ENCODE measurements around the gene LRRC59. TPM values are rescaled to one million over a fixed set of nuclear protein-coding genes. Genes with fewer than 3 reads are reported as not detected.

The LRRC59 gene
- total and polyA plus RNA-seq, 2 of the 13 experiments (the other 11 are each of a cell fraction or from before 2014, with no cell fraction given), result 87.3 to 222 TPM

DNA sequence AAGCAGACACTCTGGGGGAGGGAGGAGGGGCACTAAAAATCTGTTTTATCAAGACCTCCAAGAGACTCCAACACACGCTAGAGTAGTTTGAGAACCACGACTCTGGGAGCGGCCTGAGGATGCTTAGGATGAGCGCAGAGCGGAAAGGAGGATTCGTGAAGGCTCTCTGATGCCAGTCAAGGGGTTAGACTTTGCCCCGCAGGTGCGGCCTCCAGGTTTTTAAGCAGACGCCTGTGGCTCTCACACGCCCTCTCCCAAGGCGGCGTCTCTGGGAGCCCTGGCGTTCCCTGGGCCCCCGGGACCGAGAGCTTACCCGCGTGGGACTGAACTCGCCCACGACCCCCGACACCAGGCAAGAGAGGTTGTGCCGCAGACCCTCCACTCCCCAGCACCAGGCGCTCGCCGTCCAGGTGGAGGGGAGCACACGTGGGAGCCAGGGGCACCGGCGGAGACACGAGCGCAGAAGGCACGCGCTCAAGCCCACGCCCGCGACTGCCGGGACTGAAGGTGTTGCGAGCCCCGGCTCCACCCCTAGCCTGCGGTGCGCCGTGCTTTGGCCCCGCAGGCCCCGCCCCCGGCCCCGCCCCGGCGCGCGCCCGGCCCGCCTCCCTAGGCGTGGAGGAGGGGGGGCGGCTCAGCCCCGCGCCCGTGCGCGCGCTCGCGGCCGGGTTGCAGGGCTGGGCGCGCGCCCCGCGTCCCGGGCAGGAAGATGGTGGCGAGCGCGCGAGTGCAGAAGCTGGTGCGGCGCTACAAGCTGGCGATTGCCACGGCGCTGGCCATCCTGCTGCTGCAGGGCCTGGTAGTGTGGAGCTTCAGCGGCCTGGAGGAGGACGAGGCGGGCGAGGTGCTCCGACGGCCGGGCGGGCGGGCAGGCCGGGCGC, 51.7 kb downstream of the LRRC59 start, which contains the start of gene XYLT2 (continued):
- no peak for TF ChIP-seq STAG1 (CRISPR knock-in tag; IDR thresholded peaks at IDR 0.05)
- TF ChIP-seq ZNF569 (CRISPR knock-in tag; IDR thresholded peaks at IDR 0.05; ENCODE audit: borderline replicate concordance), result no peak
- peak; percentile 91; the same call in 1 of the 2 replicates for TF ChIP-seq ZNF446 (CRISPR knock-in tag; IDR thresholded peaks at IDR 0.05)
- TF ChIP-seq, protein P1, sequence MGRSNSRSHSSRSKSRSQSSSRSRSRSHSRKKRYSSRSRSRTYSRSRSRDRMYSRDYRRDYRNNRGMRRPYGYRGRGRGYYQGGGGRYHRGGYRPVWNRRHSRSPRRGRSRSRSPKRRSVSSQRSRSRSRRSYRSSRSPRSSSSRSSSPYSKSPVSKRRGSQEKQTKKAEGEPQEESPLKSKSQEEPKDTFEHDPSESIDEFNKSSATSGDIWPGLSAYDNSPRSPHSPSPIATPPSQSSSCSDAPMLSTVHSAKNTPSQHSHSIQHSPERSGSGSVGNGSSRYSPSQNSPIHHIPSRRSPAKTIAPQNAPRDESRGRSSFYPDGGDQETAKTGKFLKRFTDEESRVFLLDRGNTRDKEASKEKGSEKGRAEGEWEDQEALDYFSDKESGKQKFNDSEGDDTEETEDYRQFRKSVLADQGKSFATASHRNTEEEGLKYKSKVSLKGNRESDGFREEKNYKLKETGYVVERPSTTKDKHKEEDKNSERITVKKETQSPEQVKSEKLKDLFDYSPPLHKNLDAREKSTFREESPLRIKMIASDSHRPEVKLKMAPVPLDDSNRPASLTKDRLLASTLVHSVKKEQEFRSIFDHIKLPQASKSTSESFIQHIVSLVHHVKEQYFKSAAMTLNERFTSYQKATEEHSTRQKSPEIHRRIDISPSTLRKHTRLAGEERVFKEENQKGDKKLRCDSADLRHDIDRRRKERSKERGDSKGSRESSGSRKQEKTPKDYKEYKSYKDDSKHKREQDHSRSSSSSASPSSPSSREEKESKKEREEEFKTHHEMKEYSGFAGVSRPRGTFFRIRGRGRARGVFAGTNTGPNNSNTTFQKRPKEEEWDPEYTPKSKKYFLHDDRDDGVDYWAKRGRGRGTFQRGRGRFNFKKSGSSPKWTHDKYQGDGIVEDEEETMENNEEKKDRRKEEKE (IDR thresholded peaks at IDR 0.05), result no peak
- peak; percentile 71 for TF ChIP-seq SAP130 (CRISPR knock-in tag; IDR thresholded peaks at IDR 0.05; ENCODE audit: low read depth)
- no peak for TF ChIP-seq ZFYVE20 (CRISPR knock-in tag; IDR thresholded peaks at IDR 0.05; ENCODE audit: borderline replicate concordance, low read depth)
- TF ChIP-seq, protein P2, sequence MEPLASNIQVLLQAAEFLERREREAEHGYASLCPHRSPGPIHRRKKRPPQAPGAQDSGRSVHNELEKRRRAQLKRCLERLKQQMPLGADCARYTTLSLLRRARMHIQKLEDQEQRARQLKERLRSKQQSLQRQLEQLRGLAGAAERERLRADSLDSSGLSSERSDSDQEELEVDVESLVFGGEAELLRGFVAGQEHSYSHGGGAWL (CRISPR knock-in tag; IDR thresholded peaks at IDR 0.05), result peak; percentile 74; the same call in 1 of the 2 replicates
- TF ChIP-seq, protein P3, sequence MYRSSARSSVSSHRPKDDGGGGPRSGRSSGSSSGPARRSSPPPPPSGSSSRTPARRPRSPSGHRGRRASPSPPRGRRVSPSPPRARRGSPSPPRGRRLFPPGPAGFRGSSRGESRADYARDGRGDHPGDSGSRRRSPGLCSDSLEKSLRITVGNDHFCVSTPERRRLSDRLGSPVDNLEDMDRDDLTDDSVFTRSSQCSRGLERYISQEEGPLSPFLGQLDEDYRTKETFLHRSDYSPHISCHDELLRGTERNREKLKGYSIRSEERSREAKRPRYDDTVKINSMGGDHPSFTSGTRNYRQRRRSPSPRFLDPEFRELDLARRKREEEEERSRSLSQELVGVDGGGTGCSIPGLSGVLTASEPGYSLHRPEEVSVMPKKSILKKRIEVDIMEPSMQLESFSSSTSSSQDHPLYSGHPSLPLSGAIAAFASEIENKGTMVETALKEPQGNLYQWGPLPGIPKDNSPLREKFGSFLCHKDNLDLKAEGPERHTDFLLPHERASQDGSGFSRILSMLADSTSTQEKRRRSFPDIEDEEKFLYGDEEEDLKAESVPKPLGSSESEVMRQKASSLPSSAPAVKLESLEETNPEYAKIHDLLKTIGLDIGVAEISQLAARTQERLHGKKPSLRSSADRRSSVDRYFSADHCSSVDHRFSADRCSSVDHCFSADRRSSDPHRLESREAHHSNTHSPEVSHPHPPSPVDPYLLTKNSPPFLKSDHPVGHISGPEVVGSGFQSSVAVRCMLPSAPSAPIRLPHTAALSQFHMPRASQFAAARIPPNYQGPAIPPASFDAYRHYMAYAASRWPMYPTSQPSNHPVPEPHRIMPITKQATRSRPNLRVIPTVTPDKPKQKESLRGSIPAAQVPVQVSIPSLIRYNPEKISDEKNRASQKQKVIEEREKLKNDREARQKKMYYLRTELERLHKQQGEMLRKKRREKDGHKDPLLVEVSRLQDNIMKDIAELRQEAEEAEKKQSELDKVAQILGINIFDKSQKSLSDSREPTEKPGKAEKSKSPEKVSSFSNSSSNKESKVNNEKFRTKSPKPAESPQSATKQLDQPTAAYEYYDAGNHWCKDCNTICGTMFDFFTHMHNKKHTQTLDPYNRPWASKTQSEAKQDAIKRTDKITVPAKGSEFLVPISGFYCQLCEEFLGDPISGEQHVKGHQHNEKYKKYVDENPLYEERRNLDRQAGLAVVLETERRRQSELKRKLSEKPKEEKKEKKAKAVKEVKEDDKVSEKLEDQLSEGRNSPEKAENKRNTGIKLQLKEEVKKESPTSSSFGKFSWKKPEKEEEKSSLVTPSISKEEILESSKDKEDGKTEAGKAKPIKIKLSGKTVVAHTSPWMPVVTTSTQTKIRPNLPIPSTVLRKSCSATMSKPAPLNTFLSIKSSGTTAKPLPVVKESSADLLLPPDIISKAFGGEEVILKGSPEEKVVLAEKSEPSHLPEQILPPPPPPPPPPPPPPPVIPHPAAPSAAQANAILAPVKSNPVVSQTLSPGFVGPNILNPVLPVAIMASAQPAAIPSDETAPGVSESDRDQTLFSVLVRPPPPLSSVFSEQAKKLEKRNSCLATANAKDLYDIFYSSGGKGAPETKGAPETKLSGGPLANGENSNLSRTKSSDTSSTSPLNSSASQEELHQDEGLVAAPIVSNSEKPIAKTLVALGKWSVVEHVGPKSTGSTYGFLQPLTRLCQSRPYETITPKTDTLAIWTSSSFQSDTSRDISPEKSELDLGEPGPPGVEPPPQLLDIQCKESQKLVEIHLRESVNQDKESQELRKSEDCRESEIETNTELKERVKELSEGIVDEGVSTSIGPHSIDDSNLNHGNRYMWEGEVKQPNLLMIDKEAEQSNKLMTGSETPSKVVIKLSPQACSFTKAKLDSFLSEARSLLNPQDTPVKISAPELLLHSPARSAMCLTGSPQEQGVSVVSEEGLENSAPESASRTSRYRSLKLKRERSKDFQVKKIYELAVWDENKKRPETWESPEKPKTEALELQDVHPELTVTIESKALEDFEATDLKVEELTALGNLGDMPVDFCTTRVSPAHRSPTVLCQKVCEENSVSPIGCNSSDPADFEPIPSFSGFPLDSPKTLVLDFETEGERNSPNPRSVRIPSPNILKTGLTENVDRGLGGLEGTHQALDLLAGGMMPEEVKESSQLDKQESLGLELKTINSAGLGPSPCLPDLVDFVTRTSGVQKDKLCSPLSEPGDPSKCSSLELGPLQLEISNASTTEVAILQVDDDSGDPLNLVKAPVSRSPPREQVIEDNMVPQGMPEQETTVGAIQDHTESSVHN (CRISPR knock-in tag; IDR thresholded peaks at IDR 0.05), result no peak
- peak; percentile 31; the same call in 1 of the 2 replicates for TF ChIP-seq RNF2 (conservative IDR thresholded peaks at IDR 0.05; ENCODE audit: low read depth)
- TF ChIP-seq SUZ12 (IDR thresholded peaks at IDR 0.05; ENCODE audit: low read depth, low read length), result no peak
- TF ChIP-seq ATRX (CRISPR knock-in tag; IDR thresholded peaks at IDR 0.05; ENCODE audit: borderline replicate concordance), result no peak
- 0 out of 2 replicates have a peak, but pooled peaks have one; percentile 33 for TF ChIP-seq SP2 (CRISPR knock-in tag; IDR thresholded peaks at IDR 0.05)
- no peak for TF ChIP-seq MAZ (IDR thresholded peaks at IDR 0.05; ENCODE audit: borderline replicate concordance, low read depth, low read length)
- TF ChIP-seq MAZ (CRISPR knock-in tag; IDR thresholded peaks at IDR 0.05; ENCODE audit: low read depth), result peak; percentile 68
- TF ChIP-seq TOPORS (CRISPR knock-in tag; IDR thresholded peaks at IDR 0.05), result no peak; the same call in 1 of the 2 replicates
- TF ChIP-seq FOXP1 (IDR thresholded peaks at IDR 0.05), result no peak
- no peak for TF ChIP-seq FOXP1 (CRISPR knock-in tag; IDR thresholded peaks at IDR 0.05)

Measured in HepG2 (cell line).